GM23248 (cell line): ENCODE data around the gene MED15. TPM values are rescaled to one million over a fixed set of nuclear protein-coding genes. Genes with fewer than 3 reads are reported as not detected.
"Not testable (repeated sequence)": the region's sequence is repeated elsewhere in the genome, so short reads cannot be mapped to it uniquely, and the experiment has no call there.

Experiments used
- DNase-seq: peaks from one replicate; pipeline ENCODE4 v3.0.0-alpha.2; 2015
- H2AFZ ChIP-seq: fragments of 200-600 bp; sonication (generic); 2 replicates; pipeline ENCODE4 v1.6.1; 2016; ENCODE audit warnings: antibody characterized with exemption
- H3F3A ChIP-seq: fragments of 200-600 bp; sonication (generic); 2 replicates; pipeline ENCODE4 v1.6.1; 2016; ENCODE audit warnings: mild to moderate bottlenecking, antibody characterized with exemption, mixed run types; ENCODE audit not compliant: insufficient read depth
- H3K27ac ChIP-seq: fragments of 200-600 bp; sonication (generic); 2 replicates; pipeline ENCODE4 v1.5.1; 2016; ENCODE audit warnings: mild to moderate bottlenecking
- H3K27me3 ChIP-seq: fragments of 200-600 bp; sonication (generic); replicated peaks from 2 replicates; pipeline ENCODE4 v1.6.1; 2016; ENCODE audit warnings: mild to moderate bottlenecking; ENCODE audit not compliant: insufficient read depth
- H3K36me3 ChIP-seq: fragments of 200-600 bp; sonication (generic); 2 replicates; pipeline ENCODE4 v1.6.1; 2016; ENCODE audit warnings: low read depth, mild to moderate bottlenecking
- H3K4me1 ChIP-seq: fragments of 200-600 bp; sonication (generic); 2 replicates; pipeline ENCODE4 v1.6.1; 2016; ENCODE audit warnings: mild to moderate bottlenecking; ENCODE audit not compliant: insufficient read depth
- H3K4me2 ChIP-seq: fragments of 200-600 bp; sonication (generic); one replicate; pipeline ENCODE4 v1.6.1; 2016; ENCODE audit warnings: mild to moderate bottlenecking; ENCODE audit not compliant: unreplicated experiment
- H3K4me3 ChIP-seq: fragments of 200-600 bp; sonication (generic); 2 replicates; pipeline ENCODE4 v1.5.1; 2016; ENCODE audit warnings: mild to moderate bottlenecking
- H3K79me2 ChIP-seq: fragments of 200-600 bp; sonication (generic); 2 replicates; pipeline ENCODE4 v1.6.1; 2016; ENCODE audit warnings: mild to moderate bottlenecking; ENCODE audit not compliant: insufficient read depth
- H3K9ac ChIP-seq: fragments of 200-600 bp; sonication (generic); 2 replicates; pipeline ENCODE4 v1.6.1; 2016; ENCODE audit warnings: mild to moderate bottlenecking
- H3K9me2 ChIP-seq: fragments of 200-600 bp; sonication (generic); 2 replicates; pipeline ENCODE4 v1.6.1; 2016; ENCODE audit warnings: mixed run types, mild to moderate bottlenecking, moderate library complexity; ENCODE audit not compliant: insufficient read depth
- H3K9me3 ChIP-seq: fragments of 200-600 bp; sonication (generic); one replicate; pipeline ENCODE4 v1.6.1; 2017; ENCODE audit warnings: low read depth
- H4K20me1 ChIP-seq: fragments of 200-600 bp; sonication (generic); 2 replicates; pipeline ENCODE4 v1.6.0; 2016; ENCODE audit not compliant: insufficient read depth
- EZH2 ChIP-seq: fragments of 200-600 bp; sonication (generic); IDR thresholded peaks from 2 replicates; pipeline ENCODE4 v1.6.1; 2018; ENCODE audit warnings: antibody characterized with exemption, mild to moderate bottlenecking; ENCODE audit not compliant: insufficient read depth, poor library complexity, severe bottlenecking
- EZH2phosphoT487 ChIP-seq: fragments of 200-600 bp; sonication (generic); IDR thresholded peaks from 2 replicates; pipeline ENCODE4 v1.6.1; 2018; ENCODE audit warnings: antibody characterized with exemption, moderate library complexity, mild to moderate bottlenecking, low read depth; ENCODE audit not compliant: insufficient read depth
- WGBS, 2 experiments: methylation state at CpG; one replicate each; pipeline ENCODE4 v1.1.6; 2015 to 2017; ENCODE audit warnings: low lambda C conversion rate in 2 of 2, low coverage in 1 of 2; ENCODE audit errors: missing lambda C conversion rate in 2 of 2; 5-methylcytosine and 5-hydroxymethylcytosine counted together
- in situ Hi-C: fragments of 300-500 bp; cut with MboI; formaldehyde crosslinking; loops from 2 replicates; pipeline ENCODE4 v1.15.0; 2020
- polyA plus RNA-seq: library from polyadenylated mRNA; unstranded; fragments of >200 nt; fragmentation: Nextera tagmentation; extraction: Ambion mirVana; gene quantifications from 2 replicates; pipeline ENCODE4 v1.2.1, GENCODE V29; 2016
- total RNA-seq: library from RNA; depleted of rRNA; stranded (reverse); fragments of >200 nt; shearing (Covaris generic); gene quantifications from 2 replicates; pipeline ENCODE4 v1.2.3, GENCODE V29; 2014

The MED15 gene
- total and polyA plus RNA-seq, 2 experiments from 2014 or later = 40.2 to 69.7 TPM

GRCh38 chr22:20542055-20542454 is 34.6 kb downstream of the MED15 start:
- DNase-seq = no peak
- peaks cover 33% of the 10 kb centered on the region for H3F3A ChIP-seq
- H3K4me2 ChIP-seq = no peak overlapping the region
- H3K4me3 ChIP-seq = no peak overlapping the region
- 89 to 90% methylated on average over 3 of the region's 3 CpGs for WGBS, 2 experiments
- peaks cover 17% of the 10 kb centered on the region for H3K4me1 ChIP-seq
- H2AFZ ChIP-seq = no peak overlapping the region
- peaks cover 100% of the 10 kb centered on the region for H3K79me2 ChIP-seq
- peak overlapping the region; percentile 55 for H3K27ac ChIP-seq
- peaks cover 44% of the 10 kb centered on the region for H3K36me3 ChIP-seq
- TF ChIP-seq EZH2phosphoT487 (no peak), EZH2 (no peak)
- in situ Hi-C loops = no loop called here
- no peaks in the 10 kb centered on the region for H3K9me3 ChIP-seq
- no peak overlapping the region for H3K9ac ChIP-seq
- no peaks in the 10 kb centered on the region for H3K27me3 ChIP-seq
- H4K20me1 ChIP-seq = no peaks in the 10 kb centered on the region
- H3K9me2 ChIP-seq = no peaks in the 10 kb centered on the region

GRCh38 chr22:20542736-20543135 is 35.3 kb downstream of the MED15 start:
- Histone ChIP-seq H3K27me3 (no peaks in the 10 kb centered on the region), H3K4me2 (no peak overlapping the region), H3K79me2 (peaks cover 100% of the 10 kb centered on the region), H2AFZ (no peak overlapping the region), H3K4me1 (peaks cover 19% of the 10 kb centered on the region), H3F3A (peaks cover 33% of the 10 kb centered on the region), H3K27ac (peak overlapping the region; percentile 55), H3K4me3 (no peak overlapping the region), H3K9me2 (no peaks in the 10 kb centered on the region), H3K9ac (no peak overlapping the region), H3K36me3 (peaks cover 39% of the 10 kb centered on the region), H3K9me3 (no peaks in the 10 kb centered on the region), H4K20me1 (no peaks in the 10 kb centered on the region)
- no peak for TF ChIP-seq EZH2phosphoT487
- no peak for TF ChIP-seq EZH2
- in situ Hi-C loops = no loop called here
- peak; percentile 24 for DNase-seq

- DNase-seq, H3K4me3 ChIP-seq, H2AFZ ChIP-seq, H4K20me1 ChIP-seq, in situ Hi-C loops, H3K4me2 ChIP-seq, H3K9me2 ChIP-seq, H3K27ac ChIP-seq, H3K27me3 ChIP-seq, H3K9ac ChIP-seq, H3K9me3 ChIP-seq: not testable (repeated sequence)
- 96 to 98% methylated on average over 3 of the region's 3 CpGs for WGBS, 2 experiments
- H3K36me3 ChIP-seq = peaks cover 19% of the 10 kb centered on the region
- H3K4me1 ChIP-seq = peaks cover 34% of the 10 kb centered on the region
- H3K79me2 ChIP-seq = peaks cover 100% of the 10 kb centered on the region
- H3F3A ChIP-seq = peaks cover 55% of the 10 kb centered on the region
Measured at GRCh38 chr22:20545318-20545634, 37.9 kb downstream of the MED15 start.

- DNase-seq = no peak
- TF ChIP-seq EZH2 (no peak), EZH2phosphoT487 (no peak)
- no peak overlapping the region for H3K27ac ChIP-seq
- WGBS, 2 experiments = 83 to 89% methylated on average over 10 of the region's 10 CpGs
- H3K4me3 ChIP-seq = no peak overlapping the region
- H3K4me2 ChIP-seq = no peak overlapping the region
- peaks cover 15% of the 10 kb centered on the region for H3K36me3 ChIP-seq
- peaks cover 99% of the 10 kb centered on the region for H3K79me2 ChIP-seq
- no peak overlapping the region for H2AFZ ChIP-seq
- peaks cover 57% of the 10 kb centered on the region for H3F3A ChIP-seq
- no peaks in the 10 kb centered on the region for H3K9me2 ChIP-seq
- peaks cover 40% of the 10 kb centered on the region for H3K4me1 ChIP-seq
- H3K9me3 ChIP-seq = no peaks in the 10 kb centered on the region
- H3K9ac ChIP-seq = no peak overlapping the region
- H3K27me3 ChIP-seq = no peaks in the 10 kb centered on the region
- in situ Hi-C loops = no loop called here
- no peaks in the 10 kb centered on the region for H4K20me1 ChIP-seq
Measured at GRCh38 chr22:20545681-20546521, 38.5 kb downstream of the MED15 start.

- Histone ChIP-seq H3K27ac (no peak overlapping the region), H3K9ac (no peak overlapping the region), H3K9me2 (no peaks in the 10 kb centered on the region), H3K79me2 (peaks cover 93% of the 10 kb centered on the region), H3K4me3 (no peak overlapping the region), H3F3A (peaks cover 62% of the 10 kb centered on the region), H2AFZ (no peak overlapping the region), H3K4me1 (peaks cover 45% of the 10 kb centered on the region), H3K9me3 (no peaks in the 10 kb centered on the region), H3K4me2 (no peak overlapping the region), H3K27me3 (no peaks in the 10 kb centered on the region), H4K20me1 (no peaks in the 10 kb centered on the region), H3K36me3 (peaks cover 12% of the 10 kb centered on the region)
- no peak for TF ChIP-seq EZH2phosphoT487
- TF ChIP-seq EZH2 = no peak
- in situ Hi-C loops = no loop called here
- no peak for DNase-seq
- WGBS, 2 experiments = 96 to 97% methylated on average over 4 of the region's 4 CpGs
Measured at GRCh38 chr22:20546541-20546950, 39.1 kb downstream of the MED15 start.
